Measurements from ENCODE around the gene RNF213.
"Not testable (repeated sequence)": the region's sequence is repeated elsewhere in the genome, so short reads cannot be mapped to it uniquely, and the experiment has no call there.

Gene RNF213

GRCh38 chr17:80319262-80319998 lies 58.8 kb downstream of the RNF213 start:
- DNase-seq (ENCODE audit: low read depth in 2 of 2) = no peak

- DNase-seq (ENCODE audit: low read depth in 2 of 2) = no peak
Measured at GRCh38 chr17:80319999-80320344, 59.3 kb downstream of the RNF213 start.

GRCh38 chr17:80320496-80320895 lies 59.8 kb downstream of the RNF213 start:
- no peak for DNase-seq (ENCODE audit: low read depth in 2 of 2)

- DNase-seq (ENCODE audit: low read depth in 2 of 2) = no peak
Measured at GRCh38 chr17:80322864-80323263, 62.2 kb downstream of the RNF213 start.

DNA sequence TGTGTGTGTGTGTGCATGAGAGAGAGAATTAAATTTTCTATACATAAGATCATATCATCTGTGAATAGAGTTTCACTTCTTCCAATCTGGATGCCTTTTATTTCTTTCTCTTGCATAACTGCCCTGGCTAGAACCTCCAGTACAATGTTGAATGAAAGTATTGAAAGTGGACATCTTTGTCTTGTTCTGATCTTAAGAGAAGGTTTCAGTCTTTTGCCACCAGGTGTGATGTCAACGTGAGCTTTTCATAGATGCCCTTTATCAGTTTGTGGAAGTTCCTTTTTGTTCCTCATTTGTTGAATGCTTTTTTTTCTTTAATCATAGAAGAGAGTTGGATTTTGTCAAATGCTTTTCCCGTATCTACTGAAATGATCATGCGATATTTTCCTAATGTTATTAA lies 63.3 kb downstream of the RNF213 start:
- no peak for DNase-seq (ENCODE audit: low read depth in 2 of 2)

DNA sequence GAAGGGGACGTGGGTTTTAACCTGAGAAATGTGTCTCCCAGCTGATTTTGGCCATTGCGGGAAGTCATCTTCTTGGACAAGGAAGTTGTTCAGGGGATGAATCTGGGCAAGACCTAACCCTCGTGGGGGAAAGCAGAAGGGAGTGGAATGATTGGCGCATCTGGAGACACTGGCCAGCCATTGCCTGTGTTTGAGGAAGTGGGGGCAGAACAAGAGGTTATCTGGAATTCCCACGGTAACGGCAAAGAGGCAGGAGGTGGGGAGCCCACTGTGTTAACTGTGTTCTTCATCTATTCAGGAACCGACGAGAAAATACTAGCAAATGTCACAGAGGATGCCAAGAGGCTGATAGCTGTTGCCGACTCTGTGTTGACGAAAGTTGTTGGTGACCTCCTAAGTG lies 66.9 kb downstream of the RNF213 start:
- DNase-seq (ENCODE audit: low read depth in 2 of 2) = no peak

DNA sequence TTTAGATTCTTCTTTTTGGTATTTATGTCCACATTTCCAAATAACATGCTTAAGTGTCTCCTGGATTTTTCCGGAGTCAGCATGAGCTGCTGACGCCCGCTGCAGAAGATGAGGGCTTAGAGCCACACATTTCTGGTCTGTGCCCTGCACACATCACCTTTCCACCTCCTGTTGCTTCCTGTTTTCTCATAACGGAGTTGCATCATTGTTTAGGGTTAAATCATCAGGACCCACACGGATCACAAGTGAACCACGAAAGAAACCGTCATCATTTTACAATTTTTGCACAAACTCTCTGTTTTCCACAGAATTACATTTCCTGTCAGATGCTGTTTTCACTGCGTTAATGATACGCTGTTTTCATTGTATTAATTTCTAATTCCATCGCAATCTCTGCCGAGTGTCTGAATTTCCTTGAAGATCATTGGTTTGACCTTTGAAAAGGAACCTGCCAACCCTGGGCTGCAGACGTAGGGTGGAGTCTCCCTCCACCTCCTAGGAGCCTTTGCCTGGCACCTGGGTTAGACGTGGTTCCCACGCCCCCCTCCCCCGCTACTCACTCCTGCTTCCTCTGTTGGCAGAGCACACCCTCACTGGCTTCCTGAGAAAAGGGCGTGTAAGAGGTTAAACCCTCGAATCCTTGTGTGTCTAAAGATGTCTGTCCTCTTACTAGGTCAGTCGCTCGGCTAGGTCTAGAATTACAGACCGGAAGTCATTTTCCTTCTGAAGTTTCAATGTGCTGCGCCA lies 68.2 kb downstream of the RNF213 start:
- no peak for DNase-seq (ENCODE audit: low read depth in 2 of 2)

- not testable (repeated sequence) for DNase-seq (ENCODE audit: low read depth in 2 of 2)
Measured at GRCh38 chr17:80329421-80329820, 68.8 kb downstream of the RNF213 start.

DNA sequence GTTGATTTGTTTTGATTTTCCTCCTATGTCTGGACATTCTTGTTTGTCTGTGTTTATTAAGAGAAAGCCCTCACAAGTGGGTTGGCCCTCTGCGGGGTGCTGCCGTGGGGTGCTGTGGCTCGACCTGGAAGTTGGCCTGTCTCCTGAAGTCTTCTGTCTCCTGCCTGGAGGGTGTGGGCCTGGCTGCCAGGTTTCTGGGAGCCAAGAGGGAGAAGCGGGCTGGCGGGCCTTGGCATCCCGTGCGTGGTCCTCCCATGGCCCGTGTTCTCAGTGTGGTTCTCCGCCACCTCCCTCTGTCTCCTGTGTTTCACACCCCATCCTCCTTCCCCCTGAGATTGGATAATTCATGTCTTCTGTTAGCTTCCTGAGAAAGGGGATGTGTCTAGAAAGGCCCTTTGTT lies 69.6 kb downstream of the RNF213 start:
- DNase-seq (ENCODE audit: low read depth in 2 of 2) = no peak

- DNase-seq (ENCODE audit: low read depth in 2 of 2) = not testable (repeated sequence)
Measured at GRCh38 chr17:80330938-80331337, 70.3 kb downstream of the RNF213 start.

DNA sequence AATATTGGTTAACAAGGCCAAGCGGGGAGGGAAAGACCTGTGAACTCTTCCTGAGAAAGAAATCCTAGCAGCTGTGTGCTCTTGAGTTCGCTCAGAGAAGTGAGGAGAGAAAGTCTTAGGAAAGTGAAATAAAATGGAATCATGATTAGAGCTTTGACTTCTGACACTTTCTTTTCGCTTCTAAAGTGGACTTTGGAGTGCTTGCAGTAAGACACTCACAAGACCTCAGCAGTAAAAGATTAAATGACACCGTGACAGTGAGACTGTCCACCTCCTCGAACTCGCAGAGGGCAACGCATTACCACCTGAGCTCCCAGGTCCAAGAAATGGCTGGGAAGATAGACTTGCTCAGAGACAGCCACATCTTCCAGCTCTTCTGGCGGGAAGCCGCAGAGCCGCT lies 71.2 kb downstream of the RNF213 start:
- no peak for DNase-seq (ENCODE audit: low read depth in 2 of 2)

DNA sequence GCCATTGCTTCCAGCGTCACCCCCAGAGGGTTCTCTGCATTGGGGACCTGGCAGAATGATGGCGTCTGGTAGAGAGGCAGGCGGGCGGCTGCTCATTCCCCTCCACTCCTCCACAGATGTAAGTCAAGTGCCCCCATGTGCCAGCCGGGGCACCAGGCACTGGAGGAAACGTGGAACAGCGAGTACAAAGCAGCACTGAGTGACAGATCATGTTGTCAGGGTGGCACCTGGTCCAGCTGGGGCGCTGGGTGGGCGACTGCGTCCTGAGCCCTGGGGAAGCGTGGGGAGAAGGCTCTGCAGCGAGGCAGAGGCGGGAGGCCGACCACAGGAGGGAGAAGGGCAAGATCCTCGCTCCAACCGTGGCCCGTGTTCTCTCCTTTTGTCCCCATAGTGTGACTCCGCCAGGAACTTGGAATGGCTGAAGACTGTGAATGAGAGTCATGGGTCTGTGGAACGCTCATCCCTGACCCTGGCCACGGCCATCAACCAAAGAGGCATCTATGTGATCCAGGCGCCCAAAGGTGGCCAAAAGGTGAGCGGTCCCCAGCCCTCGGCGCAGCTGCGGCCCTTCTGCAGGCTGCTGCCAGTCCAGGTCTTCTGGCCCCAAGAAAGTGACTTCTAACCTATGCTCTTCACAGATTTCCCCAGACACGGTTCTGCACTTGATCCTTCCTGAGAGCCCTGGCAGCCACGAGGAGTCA lies 76.7 kb downstream of the RNF213 start:
- DNase-seq (ENCODE audit: low read depth in 2 of 2) = no peak

DNA sequence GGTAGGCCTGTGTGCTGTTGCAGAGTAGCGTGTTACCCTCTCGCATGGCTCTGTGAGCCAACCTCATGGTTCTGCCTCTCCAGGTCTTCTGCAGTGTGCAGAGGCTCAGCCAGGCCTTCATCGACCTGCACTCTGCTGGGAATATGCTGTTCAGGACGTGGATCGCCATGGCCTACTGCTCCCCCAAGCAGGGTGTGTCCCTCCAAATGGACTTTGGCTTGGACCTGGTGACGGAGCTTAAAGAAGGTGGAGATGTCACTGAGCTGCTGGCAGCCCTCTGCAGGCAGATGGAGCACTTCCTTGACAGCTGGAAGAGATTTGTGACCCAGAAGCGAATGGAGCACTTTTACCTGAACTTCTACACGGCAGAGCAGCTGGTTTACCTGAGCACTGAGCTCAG lies 78.5 kb downstream of the RNF213 start:
- no peak for DNase-seq (ENCODE audit: low read depth in 2 of 2)

DNA sequence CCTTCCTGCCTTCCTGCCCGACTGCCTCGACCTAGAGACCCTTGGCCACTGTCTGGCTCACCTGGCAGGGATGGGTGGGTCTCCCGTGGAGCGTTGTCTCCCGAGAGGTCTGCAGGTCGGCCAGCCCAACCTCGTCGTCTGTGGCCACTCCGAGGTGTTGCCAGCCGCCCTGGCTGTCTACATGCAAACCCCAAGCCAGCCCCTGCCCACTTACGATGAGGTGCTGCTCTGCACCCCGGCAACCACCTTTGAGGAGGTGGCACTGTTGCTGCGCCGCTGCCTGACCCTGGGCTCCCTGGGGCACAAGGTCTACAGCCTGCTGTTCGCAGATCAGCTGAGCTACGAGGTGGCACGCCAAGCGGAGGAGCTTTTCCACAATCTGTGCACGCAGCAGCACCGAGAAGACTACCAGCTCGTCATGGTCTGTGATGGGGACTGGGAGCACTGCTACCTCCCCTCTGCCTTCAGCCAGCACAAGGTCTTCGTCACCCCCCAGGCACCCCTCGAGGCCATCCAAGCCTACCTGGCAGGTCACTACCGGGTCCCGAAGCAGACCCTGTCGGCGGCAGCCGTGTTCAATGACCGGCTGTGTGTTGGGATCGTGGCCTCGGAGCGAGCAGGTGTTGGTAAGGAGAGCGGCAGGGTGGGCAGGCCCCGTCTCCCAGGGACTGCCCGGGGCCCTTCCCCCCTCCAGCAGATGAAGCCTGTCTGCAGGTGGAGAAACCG lies 79.2 kb downstream of the RNF213 start:
- no peak for DNase-seq (ENCODE audit: low read depth in 2 of 2)

DNA sequence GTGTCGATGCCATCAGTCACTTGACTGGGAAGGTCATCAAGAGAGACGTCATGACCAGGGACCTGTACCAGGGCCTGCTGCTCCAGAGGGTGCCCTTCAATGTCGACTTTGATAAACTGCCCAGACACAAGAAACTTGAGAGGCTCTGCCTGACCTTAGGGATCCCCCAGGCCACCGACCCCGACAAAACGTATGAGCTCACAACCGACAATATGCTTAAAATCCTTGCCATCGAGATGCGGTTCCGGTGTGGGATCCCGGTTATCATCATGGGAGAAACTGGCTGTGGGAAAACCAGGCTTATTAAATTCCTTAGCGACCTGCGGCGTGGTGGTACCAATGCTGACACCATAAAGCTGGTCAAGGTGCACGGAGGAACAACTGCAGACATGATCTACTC lies 84.7 kb downstream of the RNF213 start:
- no peak for DNase-seq (ENCODE audit: low read depth in 2 of 2)

GRCh38 chr17:80345841-80346497 lies 85.3 kb downstream of the RNF213 start:
- DNase-seq (ENCODE audit: low read depth in 2 of 2) = no peak

- no peak for DNase-seq (ENCODE audit: low read depth in 2 of 2)
Measured at GRCh38 chr17:80346498-80347275, 86.0 kb downstream of the RNF213 start.

- no peak for DNase-seq (ENCODE audit: low read depth in 2 of 2)
Measured at GRCh38 chr17:80347536-80347935, 86.9 kb downstream of the RNF213 start.

GRCh38 chr17:80347948-80348351 lies 87.3 kb downstream of the RNF213 start:
- no peak for DNase-seq (ENCODE audit: low read depth in 2 of 2)

DNA sequence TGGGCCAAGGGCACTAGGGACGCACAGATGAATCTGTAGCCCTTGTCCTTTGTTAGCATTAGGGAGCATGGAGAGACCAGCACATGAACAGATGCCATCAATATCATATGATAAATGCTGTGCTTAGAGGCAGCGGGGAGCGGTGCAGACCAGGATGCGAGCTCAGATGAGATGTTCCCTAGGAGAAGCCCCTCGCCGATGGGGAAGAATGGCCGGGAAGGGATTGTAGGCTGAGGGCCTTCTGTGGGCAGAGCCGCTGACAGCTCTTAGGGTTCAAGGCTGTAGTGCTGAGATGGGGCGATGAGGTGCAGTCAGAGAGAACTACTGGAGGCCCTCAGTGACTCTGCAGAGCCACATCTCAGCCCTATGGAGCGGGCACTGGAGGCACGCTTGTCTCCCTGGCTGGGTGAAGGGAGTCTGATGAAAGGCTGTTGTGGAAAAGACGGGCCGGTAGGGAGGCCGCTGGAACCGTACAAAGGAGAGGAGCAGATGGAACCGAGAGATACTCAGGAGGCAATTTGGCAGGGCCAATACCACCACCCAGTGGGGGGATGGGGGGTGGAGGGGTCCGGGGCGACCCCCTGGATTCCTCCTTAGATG lies 88.0 kb downstream of the RNF213 start:
- DNase-seq (ENCODE audit: low read depth in 2 of 2) = no peak

All from stimulated activated CD8-positive, alpha-beta memory T cell treated with anti-CD3 and anti-CD28 coated beads, Interleukin-15, amount 100 ng/mL, for 48 hours (primary cell).